ENCODE measurements around the gene CA10. TPM values are rescaled to one million over a fixed set of nuclear protein-coding genes. Genes with fewer than 3 reads are reported as not detected.

Gene CA10
- total and polyA plus RNA-seq, 2 experiments from 2014 or later, result 0.92 to 1.5 TPM

GRCh38 chr17:51761105-51761504 lies 397.4 kb downstream of the CA10 start:
- no peak for ATAC-seq

More at GRCh38 chr17:51761105-51761504, 397.4 kb downstream of the CA10 start:
- H4K20me1 ChIP-seq (replicated peaks; ENCODE audit: insufficient read depth), result no peaks in the 10 kb centered on the region
- H3K79me2 ChIP-seq (replicated peaks; ENCODE audit: insufficient read depth), result no peaks in the 10 kb centered on the region
- DNase-seq (ENCODE audit: low spot score), result no peak
- no peak for TF ChIP-seq EZH2 (IDR thresholded peaks at IDR 0.05; ENCODE audit: low read depth, unreplicated experiment)
- TF ChIP-seq CTCF (conservative IDR thresholded peaks at IDR 0.05; ENCODE audit: low read depth in 2 of 2), result no peak
- TF ChIP-seq ZNF331 (CRISPR knock-in tag; IDR thresholded peaks at IDR 0.05; ENCODE audit: low read depth), result no peak
- no peak for TF ChIP-seq ZNF114 (CRISPR knock-in tag; IDR thresholded peaks at IDR 0.05)
- TF ChIP-seq NANOG (IDR thresholded peaks at IDR 0.05; ENCODE audit: borderline replicate concordance), result no peak
- TF ChIP-seq ZNF462 (CRISPR knock-in tag; IDR thresholded peaks at IDR 0.05), result no peak
- TF ChIP-seq CREB1 (CRISPR knock-in tag; IDR thresholded peaks at IDR 0.05; ENCODE audit: low read depth), result no peak
- TF ChIP-seq STAT1 (IDR thresholded peaks at IDR 0.05; ENCODE audit: unreplicated experiment), result no peak
- TF ChIP-seq POLR2AphosphoS5 (IDR thresholded peaks at IDR 0.05; ENCODE audit: low read depth), result no peak
- TF ChIP-seq, protein P1, sequence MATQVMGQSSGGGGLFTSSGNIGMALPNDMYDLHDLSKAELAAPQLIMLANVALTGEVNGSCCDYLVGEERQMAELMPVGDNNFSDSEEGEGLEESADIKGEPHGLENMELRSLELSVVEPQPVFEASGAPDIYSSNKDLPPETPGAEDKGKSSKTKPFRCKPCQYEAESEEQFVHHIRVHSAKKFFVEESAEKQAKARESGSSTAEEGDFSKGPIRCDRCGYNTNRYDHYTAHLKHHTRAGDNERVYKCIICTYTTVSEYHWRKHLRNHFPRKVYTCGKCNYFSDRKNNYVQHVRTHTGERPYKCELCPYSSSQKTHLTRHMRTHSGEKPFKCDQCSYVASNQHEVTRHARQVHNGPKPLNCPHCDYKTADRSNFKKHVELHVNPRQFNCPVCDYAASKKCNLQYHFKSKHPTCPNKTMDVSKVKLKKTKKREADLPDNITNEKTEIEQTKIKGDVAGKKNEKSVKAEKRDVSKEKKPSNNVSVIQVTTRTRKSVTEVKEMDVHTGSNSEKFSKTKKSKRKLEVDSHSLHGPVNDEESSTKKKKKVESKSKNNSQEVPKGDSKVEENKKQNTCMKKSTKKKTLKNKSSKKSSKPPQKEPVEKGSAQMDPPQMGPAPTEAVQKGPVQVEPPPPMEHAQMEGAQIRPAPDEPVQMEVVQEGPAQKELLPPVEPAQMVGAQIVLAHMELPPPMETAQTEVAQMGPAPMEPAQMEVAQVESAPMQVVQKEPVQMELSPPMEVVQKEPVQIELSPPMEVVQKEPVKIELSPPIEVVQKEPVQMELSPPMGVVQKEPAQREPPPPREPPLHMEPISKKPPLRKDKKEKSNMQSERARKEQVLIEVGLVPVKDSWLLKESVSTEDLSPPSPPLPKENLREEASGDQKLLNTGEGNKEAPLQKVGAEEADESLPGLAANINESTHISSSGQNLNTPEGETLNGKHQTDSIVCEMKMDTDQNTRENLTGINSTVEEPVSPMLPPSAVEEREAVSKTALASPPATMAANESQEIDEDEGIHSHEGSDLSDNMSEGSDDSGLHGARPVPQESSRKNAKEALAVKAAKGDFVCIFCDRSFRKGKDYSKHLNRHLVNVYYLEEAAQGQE (IDR thresholded peaks at IDR 0.05; ENCODE audit: unreplicated experiment), result no peak
- no peak for TF ChIP-seq ETS1 (IDR thresholded peaks at IDR 0.05)
- Mint-ChIP-seq H3K4me1 (no peaks in the 10 kb centered on the region; the same call in 2 of the 3 replicates), H3K27ac (no peak overlapping the region), H3K36me3 (ENCODE audit: low read depth) (no peaks in the 10 kb centered on the region), H3K4me3 (no peak overlapping the region), H3K27me3 (ENCODE audit: insufficient read depth, low read depth, poor library complexity) (no peaks in the 10 kb centered on the region), H3K9me3 (no peaks in the 10 kb centered on the region)
- peaks cover 5% of the 10 kb centered on the region; the same call in 1 of the 2 replicates for H3K9me2 ChIP-seq (ENCODE audit: insufficient read depth)
- H3K4me1 ChIP-seq (ENCODE audit: insufficient read depth), result no peaks in the 10 kb centered on the region; the same call in 1 of the 2 replicates
- H3K36me3 ChIP-seq (ENCODE audit: insufficient read depth), result no peaks in the 10 kb centered on the region
- no peak overlapping the region for H3K27ac ChIP-seq (ENCODE audit: low read depth)
- no peak overlapping the region for H2AFZ ChIP-seq
- H3K4me2 ChIP-seq, result no peak overlapping the region
- no peak overlapping the region for H3K4me3 ChIP-seq
- H3K27me3 ChIP-seq (ENCODE audit: insufficient read depth), result no peaks in the 10 kb centered on the region
- no peaks in the 10 kb centered on the region for H3F3A ChIP-seq (replicated peaks; ENCODE audit: low read depth)

Measured in GM23338 (cell line).